Measurements from ENCODE around the gene FAM241B.

Gene FAM241B

DNA sequence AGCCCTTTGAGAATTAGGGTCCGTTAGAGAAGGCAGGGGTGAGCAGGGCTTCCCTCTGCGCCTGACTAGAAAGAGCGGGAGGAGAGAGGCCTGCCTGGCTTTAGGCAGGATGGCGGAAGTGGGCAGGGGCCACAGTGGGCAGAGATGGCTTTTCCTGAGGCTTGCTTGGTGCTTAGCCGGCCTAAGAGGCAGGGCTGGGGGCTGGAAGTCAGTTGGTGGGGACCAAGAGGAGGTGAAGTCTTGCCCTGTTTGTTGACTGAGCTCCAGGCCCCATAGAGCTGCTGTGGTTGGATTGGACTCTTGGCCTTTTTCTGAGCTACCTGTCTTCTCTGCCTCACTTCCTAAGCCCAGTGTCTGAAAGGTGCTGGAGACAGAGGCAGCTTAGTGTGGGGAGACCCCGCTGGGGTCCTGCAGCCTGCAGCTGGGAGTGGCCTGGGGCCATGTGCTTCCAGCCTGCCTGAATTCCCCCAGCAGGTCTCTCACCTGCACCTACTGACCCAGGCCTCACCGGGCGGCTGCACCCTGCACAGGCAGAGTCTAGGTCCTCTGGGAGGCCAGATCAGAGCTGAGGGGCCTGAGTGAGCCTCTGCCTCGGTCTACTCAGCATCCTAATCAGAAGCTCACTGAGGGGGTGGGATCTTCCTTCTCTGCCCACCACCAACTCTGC lies 4.8 kb downstream of the FAM241B start:
- no peak for DNase-seq

DNA sequence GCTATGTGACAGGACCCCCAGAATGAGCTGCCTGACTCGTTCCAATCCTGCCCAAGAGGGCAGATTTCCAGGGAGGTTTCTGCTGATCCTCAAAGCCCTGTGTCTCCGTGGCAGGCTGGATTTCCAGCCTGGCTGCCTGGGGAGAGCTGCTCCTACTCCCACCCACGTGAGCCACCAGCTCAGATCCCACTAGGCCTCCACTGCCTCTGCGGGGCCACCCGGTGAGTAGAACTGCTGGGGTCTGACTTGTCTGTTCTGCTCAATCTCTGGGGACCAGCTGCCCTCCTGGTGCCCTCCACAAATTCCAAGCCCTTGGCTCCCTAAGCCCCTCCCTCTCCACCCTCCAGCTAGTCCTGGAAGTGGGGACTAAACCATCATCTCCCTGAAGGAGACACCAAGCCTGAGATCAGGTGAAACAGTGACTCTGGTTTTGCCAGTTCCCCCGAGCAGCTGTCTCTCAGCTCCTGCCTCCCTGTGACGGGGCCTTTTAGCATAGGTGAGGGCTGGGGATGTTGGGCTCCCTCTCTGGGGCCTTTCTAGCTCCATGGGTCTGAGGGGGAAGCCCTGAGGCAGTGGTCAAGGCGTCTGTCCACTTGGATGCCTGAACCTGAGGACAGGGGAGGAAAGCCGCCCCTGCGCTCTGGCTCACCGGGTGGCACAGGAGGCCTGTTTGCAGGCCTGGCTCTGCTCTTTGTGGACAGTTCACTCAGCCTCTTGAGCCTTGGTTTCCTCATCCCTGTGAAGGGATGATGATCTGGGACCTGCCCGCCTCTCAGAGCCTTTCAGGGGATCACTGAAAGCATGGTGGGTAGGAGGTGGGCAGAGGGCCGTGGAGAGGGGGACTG lies 5.6 kb downstream of the FAM241B start:
- no peak for DNase-seq

DNA sequence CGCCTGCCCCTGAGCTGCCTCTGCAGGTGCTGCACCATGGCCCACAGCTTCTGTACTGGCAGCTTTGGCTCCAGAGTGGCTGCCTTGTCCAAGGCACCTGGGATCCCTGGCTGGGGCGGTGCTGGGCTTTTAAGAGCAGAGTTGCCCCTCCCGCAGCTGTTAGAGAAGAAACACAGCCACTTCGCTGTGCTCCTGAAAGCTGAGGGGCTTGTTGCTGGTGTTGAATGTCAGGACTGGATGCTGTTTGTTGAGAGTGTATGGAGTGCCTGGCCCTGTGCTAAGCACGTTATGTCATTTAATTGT lies 6.2 kb downstream of the FAM241B start:
- DNase-seq = no peak

- DNase-seq = no peak
Measured at GRCh38 chr10:69636626-69637605, 6.9 kb downstream of the FAM241B start.

GRCh38 chr10:69638642-69639041 lies 8.6 kb downstream of the FAM241B start:
- DNase-seq = no peak

- DNase-seq = peak; percentile 54
Measured at GRCh38 chr10:69639291-69640195, 9.5 kb downstream of the FAM241B start.

DNA sequence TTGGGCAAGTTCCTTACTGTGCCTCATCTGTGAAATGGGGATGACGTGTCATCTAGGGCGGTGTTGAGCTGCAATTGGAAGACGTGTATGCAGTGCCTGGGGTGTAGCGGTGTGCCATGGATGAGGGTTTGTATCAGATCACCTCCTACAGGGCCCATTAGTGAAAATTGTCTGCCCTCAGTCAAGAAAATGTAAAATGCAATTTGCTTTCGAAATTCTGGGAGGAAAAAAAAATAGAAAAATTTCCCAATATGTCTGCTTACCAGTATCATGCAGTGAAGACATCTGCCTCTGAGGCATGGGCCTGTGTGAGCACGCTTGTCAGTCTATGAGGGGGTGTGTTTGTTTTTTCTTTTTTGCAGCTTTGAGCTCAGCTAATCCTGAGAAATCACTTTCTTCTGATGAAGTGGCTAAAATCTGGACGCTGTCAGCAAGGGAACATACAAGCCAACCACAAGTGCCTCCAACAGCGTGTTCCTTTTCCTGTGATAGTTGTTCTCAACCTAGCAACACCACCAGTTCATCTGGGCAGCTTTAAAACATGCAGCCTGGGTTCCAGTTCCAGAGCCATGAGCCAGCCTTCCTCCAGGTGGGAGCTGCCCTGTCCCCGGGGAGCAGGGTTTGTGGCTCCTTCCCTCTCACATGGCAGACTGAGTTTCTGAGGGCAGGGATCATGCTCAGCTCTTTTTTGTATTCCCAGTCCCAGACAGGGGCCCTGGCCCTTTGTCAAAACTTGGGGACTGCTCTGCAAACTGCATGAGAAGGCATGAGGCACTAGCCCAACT lies 10.3 kb downstream of the FAM241B start:
- DNase-seq = no peak

- no peak for DNase-seq
Measured at GRCh38 chr10:69641261-69641980, 11.4 kb downstream of the FAM241B start.

DNA sequence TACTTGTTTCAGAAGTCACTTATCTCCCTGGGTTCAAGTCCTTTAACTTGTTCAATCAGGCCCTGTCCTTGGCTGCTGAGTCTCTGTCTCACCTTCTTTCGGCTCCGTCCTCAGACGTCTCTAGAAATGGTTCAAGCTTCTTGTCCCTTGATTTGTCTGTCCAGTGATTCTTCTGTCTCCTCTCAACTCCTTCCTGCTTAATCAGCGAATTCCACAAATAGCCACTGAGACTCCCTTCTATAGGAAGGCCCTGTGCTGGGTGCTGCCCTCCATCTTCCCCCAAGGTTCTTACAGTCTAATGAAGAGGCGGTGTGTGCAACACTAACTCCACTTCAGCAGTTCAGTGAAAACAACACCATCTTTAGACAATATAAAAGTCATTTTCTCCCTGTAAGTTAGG lies 12.7 kb downstream of the FAM241B start:
- DNase-seq = no peak

- no peak for DNase-seq
Measured at GRCh38 chr10:69643779-69644657, 14.0 kb downstream of the FAM241B start.

DNA sequence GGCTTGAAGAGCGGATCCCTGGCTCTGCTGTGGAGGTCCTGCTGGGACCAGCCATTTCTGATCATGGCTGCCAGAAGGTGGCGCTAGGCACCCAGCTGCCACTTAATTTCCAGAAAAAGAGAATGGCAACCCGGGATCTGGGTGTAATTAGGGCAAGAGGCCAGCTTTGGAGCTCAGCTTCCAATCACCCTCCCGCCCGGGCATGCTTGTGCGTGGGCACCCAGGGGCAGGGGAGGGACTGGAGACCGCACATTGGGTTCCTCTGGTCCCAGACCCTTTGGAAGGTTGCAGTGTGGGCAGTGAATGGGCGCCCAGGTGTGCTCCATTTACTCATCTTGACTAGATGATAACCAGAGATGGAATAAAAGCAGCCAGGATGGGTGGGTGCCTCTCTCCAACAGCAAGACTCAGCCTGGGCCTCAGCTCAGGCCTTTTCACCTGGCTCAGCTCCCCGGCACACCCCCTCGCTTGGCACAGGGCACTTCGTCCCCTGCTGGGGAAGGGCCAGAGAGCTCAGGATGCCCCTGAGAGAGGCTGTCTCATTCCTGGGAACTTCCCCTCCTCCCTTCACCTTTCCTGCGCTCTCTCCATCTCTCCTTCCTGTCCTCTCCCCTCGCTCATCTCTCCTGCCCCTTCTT lies 14.7 kb downstream of the FAM241B start:
- DNase-seq = peak; percentile 57

- no peak for DNase-seq
Measured at GRCh38 chr10:69645296-69646184, 15.5 kb downstream of the FAM241B start.

DNA sequence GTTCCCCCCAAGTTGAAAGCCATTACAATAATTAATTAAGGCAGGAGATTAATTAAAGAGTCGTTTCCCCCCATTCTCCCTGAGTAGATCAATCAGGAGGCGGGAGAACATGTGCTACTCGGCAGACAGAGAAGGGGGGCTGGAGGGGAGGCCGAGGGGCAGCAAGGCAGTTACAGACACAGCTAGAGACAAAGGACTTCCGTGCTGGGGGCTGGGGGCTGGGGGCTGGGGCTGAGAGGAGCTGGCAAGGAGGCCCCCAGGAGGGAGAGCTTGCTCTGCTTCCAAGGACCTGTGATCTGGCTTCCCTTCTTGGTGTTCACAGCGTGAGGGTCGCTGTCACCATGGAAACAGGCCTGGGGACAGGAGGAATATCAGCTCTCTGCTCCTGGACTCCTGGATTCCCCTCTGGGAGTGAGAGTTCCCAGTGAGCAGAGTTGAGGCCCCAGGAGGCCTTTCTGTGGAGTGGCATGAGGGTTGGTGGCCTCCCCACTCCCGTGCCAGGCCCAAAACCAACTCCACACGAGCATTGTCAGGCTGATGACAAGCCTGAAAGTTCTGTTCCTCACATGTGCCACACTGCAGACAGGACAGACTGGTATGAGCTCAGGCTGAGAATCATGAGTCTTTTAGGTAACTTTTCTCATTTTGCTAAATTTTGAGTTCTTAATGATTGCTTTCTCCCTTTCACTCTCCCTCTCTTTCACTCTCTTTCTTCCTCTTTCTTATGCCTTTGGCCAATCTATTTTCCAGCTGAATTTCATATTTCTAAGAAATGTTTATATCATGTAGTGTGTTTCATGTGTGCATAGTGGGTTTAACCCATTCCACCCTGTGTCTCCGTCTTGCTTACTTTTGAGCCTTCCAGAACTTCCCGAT lies 16.4 kb downstream of the FAM241B start:
- DNase-seq = no peak

DNA sequence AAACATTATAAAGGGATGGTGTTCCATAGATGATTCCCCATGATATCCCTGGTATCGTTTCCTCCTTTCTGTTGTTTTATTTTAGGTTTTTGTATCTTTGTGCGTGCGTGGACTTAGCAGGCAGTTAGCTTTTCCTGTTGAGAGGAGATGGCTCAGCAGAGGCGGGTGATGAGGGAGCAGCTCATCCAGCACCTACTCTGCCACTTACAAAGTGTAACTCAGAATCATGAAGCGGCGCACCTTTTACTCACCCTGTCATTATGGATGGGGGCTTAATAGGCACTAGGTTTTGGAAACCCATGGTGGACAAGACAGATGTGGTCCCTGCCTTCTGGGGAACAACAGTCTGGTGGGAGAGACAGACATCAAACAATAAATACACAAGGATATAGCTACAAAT lies 17.1 kb downstream of the FAM241B start:
- no peak for DNase-seq

GRCh38 chr10:69647819-69648218 lies 17.8 kb downstream of the FAM241B start:
- no peak for DNase-seq

DNA sequence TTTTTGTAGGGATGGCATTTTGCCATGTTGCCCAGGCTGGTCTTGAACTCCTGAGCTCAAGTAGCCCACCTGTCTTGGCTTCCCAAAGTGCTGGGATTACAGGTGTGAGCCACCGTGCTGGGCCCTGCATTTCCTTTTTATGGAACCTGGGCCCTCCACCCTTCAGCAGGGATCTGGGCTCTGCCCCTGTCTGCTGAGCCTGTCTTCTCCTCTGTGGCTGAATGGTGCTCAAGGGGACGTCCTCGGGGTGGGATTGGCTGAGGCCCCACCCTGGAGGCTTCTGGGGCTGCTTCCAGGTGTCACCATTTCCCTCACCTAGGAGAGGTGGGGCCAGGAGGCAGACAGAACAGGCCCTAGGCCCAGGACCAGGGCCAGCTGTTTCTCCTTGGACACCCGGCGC lies 18.4 kb downstream of the FAM241B start:
- DNase-seq = no peak
